Fibroblast of skin of right biceps (primary cell): ENCODE results near the gene RHO.
"Not testable (repeated sequence)": the region's sequence is repeated elsewhere in the genome, so short reads cannot be mapped to it uniquely, and the experiment has no call there.

Experiments
- DNase-seq: peaks from one replicate; pipeline ENCODE4 v3.0.0-alpha.2; 2013

The RHO gene

DNA sequence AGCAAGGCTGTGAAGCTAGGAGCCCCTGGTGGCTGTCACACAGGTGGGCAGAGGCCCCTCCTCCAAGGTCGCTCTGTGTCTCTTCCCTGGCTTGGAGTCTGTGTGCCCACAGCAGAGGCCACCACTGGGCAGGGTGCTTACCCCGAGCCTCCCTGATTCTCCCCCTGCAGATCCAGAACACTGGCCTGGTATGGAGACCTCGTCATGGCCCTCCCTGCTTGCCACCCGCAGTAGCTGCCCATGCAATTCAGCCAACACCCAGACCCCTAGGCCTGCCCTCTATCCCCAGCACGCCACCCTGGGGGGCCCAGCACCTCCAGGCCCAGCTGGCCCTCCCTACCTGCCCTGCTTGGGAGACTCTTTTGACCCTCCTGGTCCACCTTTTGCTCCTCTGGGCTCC is 5.5 kb upstream of the RHO start:
- DNase-seq = no peak

GRCh38 chr3:129524081-129524480 is 4.4 kb upstream of the RHO start:
- DNase-seq = no peak

DNA sequence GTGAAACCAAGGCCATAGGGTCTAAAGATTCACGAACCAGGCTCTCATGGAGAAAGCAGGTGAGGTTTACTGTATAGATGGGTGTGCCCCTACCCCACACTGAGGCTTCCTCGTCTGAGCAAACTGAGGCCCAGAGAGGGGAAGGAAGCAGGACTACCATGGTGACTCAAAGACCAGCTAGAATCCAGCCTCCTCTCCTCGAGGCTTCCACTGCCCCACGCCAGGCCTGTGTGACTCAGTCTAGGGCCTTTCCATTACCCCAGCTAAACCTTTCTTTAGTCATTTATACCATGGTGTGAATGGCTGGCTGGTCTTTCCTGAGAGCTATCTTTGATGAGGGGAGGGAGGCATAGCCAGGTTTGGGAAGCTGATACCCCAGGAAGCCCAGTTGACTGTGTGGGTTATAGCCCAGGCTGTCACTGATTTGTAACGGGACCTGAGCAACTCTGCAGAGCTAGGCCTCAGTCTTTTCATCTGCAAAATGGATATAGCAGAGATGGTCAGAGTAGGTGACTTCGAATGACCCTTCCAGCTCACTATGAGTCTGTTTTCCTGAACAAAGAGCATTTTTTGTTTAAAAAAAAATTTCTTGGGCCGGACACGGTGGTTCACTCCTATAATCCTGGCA is 3.0 kb upstream of the RHO start:
- peak; percentile 56 for DNase-seq

GRCh38 chr3:129526121-129526900 is 2.1 kb upstream of the RHO start:
- no peak for DNase-seq

GRCh38 chr3:129527262-129527661 is 1.2 kb upstream of the RHO start:
- no peak for DNase-seq

GRCh38 chr3:129529436-129530210 is 1.2 kb downstream of the RHO start:
- no peak for DNase-seq

- DNase-seq = peak; percentile 83
These were observed 1.9 kb downstream of the RHO start for GRCh38 chr3:129530251-129530791.

DNA sequence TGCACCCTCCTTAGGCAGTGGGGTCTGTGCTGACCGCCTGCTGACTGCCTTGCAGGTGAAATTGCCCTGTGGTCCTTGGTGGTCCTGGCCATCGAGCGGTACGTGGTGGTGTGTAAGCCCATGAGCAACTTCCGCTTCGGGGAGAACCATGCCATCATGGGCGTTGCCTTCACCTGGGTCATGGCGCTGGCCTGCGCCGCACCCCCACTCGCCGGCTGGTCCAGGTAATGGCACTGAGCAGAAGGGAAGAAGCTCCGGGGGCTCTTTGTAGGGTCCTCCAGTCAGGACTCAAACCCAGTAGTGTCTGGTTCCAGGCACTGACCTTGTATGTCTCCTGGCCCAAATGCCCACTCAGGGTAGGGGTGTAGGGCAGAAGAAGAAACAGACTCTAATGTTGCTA is 2.4 kb downstream of the RHO start:
- no peak for DNase-seq

DNA sequence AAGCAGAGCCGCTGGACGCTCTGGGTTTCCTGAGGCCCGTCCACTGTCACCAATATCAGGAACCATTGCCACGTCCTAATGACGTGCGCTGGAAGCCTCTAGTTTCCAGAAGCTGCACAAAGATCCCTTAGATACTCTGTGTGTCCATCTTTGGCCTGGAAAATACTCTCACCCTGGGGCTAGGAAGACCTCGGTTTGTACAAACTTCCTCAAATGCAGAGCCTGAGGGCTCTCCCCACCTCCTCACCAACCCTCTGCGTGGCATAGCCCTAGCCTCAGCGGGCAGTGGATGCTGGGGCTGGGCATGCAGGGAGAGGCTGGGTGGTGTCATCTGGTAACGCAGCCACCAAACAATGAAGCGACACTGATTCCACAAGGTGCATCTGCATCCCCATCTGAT is 3.3 kb downstream of the RHO start:
- no peak for DNase-seq

GRCh38 chr3:129532261-129532660 is 3.8 kb downstream of the RHO start:
- no peak for DNase-seq

GRCh38 chr3:129533406-129533805 is 5.0 kb downstream of the RHO start:
- no peak for DNase-seq

DNA sequence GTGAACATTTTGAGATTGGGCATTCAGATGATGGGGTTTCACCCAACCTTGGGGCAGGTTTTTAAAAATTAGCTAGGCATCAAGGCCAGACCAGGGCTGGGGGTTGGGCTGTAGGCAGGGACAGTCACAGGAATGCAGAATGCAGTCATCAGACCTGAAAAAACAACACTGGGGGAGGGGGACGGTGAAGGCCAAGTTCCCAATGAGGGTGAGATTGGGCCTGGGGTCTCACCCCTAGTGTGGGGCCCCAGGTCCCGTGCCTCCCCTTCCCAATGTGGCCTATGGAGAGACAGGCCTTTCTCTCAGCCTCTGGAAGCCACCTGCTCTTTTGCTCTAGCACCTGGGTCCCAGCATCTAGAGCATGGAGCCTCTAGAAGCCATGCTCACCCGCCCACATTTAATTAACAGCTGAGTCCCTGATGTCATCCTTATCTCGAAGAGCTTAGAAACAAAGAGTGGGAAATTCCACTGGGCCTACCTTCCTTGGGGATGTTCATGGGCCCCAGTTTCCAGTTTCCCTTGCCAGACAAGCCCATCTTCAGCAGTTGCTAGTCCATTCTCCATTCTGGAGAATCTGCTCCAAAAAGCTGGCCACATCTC is 6.1 kb downstream of the RHO start:
- no peak for DNase-seq

DNA sequence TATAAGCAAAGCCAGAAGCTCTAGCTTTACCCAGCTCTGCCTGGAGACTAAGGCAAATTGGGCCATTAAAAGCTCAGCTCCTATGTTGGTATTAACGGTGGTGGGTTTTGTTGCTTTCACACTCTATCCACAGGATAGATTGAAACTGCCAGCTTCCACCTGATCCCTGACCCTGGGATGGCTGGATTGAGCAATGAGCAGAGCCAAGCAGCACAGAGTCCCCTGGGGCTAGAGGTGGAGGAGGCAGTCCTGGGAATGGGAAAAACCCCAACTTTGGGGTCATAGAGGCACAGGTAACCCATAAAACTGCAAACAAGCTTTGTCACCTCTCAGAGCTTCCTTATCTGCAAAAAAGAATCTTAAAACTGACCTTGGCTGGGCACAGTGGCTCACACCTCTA is 6.6 kb downstream of the RHO start:
- no peak for DNase-seq

DNA sequence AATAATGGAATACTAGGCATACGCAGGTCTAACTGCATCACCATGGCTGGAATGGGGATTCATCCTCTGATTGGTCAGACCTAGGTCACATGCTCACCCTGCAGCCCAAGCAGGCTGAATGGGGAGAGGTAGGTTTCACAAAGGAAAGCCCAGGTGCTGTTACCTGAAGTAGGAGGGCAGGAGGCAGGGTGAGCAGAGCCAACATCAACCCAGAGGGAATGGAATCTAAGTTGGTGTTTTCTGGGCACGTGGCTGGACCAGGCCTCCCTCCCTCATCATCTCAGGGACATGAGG is 7.9 kb downstream of the RHO start:
- no peak for DNase-seq

DNA sequence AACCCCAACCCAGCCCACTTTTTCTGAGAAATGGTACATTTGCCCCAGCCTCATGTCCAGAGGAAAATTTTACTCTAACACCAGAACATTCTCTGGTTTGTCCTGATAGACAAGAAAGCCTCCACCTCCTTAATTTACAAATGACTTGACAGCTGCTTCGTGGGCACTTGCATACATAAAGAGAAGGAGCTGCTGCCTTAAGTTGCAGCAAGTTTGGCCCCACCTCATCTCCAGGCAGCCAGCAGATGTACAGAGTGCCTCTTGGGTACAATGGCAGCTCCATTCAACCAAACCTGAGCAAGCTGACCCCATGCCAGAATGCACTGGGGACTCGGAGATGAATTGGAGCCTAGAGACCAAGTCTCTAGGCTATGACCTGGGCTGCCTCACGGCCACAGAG is 8.4 kb downstream of the RHO start:
- DNase-seq = no peak

- no peak for DNase-seq
These were observed 10.8 kb downstream of the RHO start for GRCh38 chr3:129539206-129539605.

DNA sequence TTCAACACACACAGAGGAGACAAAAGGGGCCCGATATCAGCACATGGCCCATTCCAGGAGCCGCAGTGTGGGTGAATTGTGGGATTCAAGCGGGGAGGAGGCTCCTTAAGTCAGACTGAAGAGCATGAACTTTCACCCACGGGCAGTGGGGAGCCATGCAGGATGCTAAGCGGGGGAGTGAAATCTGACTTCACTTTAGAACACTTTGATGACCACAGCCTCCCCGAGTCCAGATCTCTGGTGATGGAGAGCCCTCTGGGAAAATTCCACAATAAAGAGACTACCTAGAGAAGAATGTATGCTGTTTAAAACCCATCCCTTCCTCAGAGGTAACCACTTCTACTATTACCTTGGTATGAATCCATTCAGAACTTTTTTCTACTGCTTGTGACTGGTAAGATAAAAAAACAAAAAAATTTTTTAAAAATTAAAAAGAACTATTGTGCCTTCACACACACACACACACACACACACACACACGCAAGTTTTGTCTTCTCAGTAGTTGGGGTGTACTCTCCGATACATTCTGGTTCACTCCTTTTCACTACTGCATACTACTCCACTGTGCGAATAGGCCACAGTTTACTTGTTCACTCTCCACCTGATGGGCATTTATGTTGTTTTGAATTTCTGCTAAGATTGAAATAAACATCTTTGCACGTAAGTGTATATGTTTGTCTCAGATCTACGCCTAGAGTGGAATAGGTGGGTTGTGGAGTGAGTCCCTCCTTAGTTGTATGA is 12.5 kb downstream of the RHO start:
- DNase-seq = no peak

DNA sequence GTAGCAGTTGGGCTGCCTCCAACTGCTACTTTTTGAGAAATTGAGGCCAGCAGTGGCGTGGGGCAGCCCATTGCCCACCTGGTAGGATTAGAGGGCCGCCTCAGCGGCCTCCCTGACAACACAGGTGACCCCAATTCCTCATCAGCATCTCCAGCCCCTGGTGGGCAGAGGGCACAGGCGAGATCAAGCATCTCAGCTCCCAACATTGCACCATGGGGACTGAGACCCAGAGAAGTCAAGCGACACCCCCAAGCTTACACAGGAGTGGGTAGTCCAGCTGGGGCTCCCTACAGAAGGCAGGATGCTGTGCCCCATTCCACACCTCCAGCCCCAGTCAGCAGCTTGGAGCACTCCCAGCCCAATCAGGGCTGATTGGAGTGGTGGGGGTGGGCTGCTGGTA is 14.3 kb downstream of the RHO start:
- no peak for DNase-seq

- no peak for DNase-seq
These were observed 14.8 kb downstream of the RHO start, which contains the start of gene H1-8 for GRCh38 chr3:129543156-129543790. Gene H1-8, plus strand, starts transcription at chr3:129543175. Its CDS starts 44 bp downstream, at chr3:129543219.

DNA sequence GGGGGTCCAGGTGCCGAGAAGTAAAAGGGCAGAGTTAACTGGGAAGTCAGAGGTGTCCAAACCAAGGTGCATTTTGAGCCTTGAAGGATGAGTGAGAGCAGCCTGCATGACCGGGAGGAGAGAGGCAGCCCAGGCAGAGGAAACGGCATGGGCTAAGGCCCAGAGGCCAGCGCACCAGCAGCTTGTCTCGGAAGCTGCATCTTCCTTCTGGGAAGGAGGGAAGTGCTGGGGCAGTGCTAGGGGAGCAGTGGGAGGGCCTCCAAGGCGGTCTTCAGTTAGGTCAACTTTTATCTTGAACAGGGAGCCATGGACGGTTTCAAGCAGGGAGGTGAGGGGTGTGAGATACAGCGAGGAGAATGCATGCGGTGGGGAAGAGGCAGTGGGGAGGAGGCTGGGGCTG is 15.6 kb downstream of the RHO start:
- DNase-seq = no peak

- not testable (repeated sequence) for DNase-seq
These were observed 17.5 kb downstream of the RHO start for GRCh38 chr3:129545951-129546350.

DNA sequence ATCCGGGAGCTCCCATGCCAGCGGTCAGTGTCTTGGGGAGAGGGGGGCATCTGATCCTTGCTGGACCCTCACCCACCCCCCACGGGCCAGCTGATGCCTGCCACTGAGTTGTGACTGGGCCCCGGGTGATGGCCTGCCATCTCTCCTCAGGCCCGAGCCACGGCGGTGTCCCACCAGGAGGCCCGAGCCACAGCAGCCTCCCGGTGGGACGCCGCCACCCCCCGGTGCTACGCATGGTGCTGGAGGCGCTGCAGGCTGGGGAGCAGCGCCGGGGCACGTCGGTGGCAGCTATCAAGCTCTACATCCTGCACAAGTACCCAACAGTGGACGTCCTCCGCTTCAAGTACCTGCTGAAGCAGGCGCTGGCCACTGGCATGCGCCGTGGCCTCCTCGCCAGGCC is 18.8 kb downstream of the RHO start:
- no peak for DNase-seq
